Subcutaneous preadipocyte (primary cell): ENCODE data around the gene REG1A. TPM values are rescaled to one million over a fixed set of nuclear protein-coding genes. Genes with fewer than 3 reads are reported as not detected.

Experiments
- total RNA-seq: library from RNA; depleted of rRNA; stranded (reverse); fragments of >200 nt; gene quantifications from 2 replicates; pipeline ENCODE4 v1.2.3, GENCODE V29; 2012

Gene REG1A
- total RNA-seq: not detected in 2 replicates

GRCh38 chr2:79120194-79120713, at the start of gene REG1A:
Gene REG1A, plus strand, starts transcription at chr2:79120488. Its CDS starts 374 bp downstream, at chr2:79120862.

DNA sequence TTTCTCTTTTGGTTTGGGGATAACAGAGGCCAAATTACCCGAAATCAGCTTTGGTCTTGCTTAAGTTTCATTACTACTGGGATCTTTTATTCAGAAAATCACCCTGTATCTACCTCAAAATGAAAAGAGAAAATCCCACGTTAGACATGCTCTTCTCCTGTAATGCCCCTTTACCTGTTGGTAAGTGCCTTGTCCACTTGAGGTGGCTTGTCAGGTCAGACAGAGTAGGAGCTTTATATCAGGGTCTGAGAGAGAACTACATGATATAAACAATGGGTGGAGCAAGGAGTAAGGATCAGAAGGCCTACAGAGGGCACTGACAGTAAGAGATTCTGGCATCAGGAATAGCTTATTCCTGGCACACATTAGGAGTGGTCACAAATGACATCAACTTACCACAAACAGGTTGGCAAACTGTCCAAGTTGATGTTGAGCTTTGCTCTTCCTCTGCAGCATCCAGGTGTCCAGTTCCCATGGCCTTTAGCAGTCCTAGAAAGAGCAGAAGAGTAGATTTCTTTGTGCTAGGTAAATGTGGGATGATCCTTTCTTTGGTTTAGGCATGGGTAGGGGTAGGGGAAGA, 32.4 kb upstream of the REG1A start, which contains the start of gene REG1B:
Gene REG1B, minus strand, starts transcription at position 209 of the 580 bp plus-strand sequence. CDS start 381 bp downstream, outside the sequence.

GRCh38 chr2:79159653-79160052, 39.4 kb downstream of the REG1A start, which contains the start of gene REG3A:
Gene REG3A, minus strand, starts transcription at chr2:79159753. Its CDS starts 348 bp downstream, at chr2:79159405.

Other genes with a start within 250 kb of the REG1A start
- not detected in 2 replicates for gene REG3G, start 94.8 kb upstream of the REG1A start, total RNA-seq
- not detected in 2 replicates for gene REG1B, start 32.5 kb upstream of the REG1A start, total RNA-seq
- gene REG3A, start 39.3 kb downstream of the REG1A start, total RNA-seq: not detected in 2 replicates